ENCODE measurements around the gene SRSF8.

SRSF8 gene

GRCh38 chr11:95067841-95068219, 1.1 kb downstream of the SRSF8 start:
- in situ Hi-C loops (cut with MboI; ENCODE audit: low sequenced_read_pairs): no loop called here

DNA sequence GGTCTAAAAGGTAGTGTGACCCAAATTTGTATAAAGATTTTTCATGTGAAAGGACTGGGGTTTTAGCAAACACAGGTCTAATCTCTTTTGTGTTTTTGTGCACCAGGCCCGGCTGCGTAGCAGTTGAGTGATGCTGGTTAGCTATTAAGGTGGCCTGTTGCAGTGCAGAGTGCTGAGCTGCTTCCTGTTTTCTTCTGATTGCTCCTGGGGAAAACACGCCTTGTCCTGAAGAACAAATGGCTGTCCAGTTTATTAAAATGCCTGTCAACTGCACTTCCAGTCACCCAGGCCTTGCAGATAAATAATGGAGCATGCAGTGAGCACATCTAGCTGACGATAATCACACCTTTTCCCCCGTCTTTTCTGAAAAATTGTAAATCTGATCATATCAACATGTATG, 1.8 kb downstream of the SRSF8 start:
- in situ Hi-C loops (cut with MboI; ENCODE audit: low sequenced_read_pairs): no loop called here

GRCh38 chr11:95070471-95070870, 3.8 kb downstream of the SRSF8 start:
- in situ Hi-C loops (cut with MboI; ENCODE audit: low sequenced_read_pairs): no loop called here

GRCh38 chr11:95072948-95073347, 6.2 kb downstream of the SRSF8 start:
- in situ Hi-C loops (cut with MboI; ENCODE audit: low sequenced_read_pairs): no loop called here

- in situ Hi-C loops (cut with MboI; ENCODE audit: low sequenced_read_pairs): no loop called here
Observed at GRCh38 chr11:95074792-95075563, 8.3 kb downstream of the SRSF8 start.

- in situ Hi-C loops (cut with MboI; ENCODE audit: low sequenced_read_pairs): no loop called here
Observed at GRCh38 chr11:95076416-95076815, 9.7 kb downstream of the SRSF8 start.

DNA sequence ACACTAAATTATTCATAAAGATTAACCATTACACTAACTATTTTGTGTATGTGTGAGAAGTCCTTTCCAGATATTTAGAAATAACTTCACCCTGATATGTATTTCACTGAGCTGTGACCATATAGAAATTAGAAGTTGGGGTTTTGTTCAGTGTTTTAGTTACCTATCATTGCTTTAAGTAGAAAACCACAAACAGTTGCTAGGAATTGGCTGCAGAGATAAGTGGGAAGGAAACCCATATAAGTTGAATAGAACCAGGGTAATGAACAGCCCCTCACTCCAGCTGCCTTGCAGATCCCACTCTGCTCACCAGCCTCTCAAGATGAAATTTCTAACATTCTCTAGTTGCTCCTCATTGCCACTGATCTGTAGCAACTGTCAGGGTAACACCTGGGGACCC, 10.3 kb downstream of the SRSF8 start:
- in situ Hi-C loops (cut with MboI; ENCODE audit: low sequenced_read_pairs): no loop called here

GRCh38 chr11:95078526-95078925, 11.8 kb downstream of the SRSF8 start:
- in situ Hi-C loops (cut with MboI; ENCODE audit: low sequenced_read_pairs): no loop called here

DNA sequence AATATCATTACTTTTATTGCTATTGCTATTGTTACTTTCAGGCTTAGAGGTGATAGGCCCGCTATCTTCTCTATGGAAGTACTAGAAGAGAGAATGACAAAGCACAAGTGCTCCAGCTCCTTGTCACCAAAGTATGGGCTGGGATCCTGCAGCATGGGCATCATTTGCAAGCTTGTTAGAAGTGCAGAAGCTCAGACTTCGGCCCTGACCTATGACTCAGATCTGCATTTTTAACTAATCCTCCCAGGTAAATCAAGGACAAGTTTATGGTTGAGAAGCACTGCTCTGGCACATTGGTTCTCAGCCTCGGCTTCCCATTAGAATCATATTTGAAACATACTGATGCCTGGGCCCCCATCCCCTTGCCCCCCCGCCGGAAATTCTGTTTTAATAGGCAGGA, 14.3 kb downstream of the SRSF8 start:
- in situ Hi-C loops (cut with MboI; ENCODE audit: low sequenced_read_pairs): no loop called here

DNA sequence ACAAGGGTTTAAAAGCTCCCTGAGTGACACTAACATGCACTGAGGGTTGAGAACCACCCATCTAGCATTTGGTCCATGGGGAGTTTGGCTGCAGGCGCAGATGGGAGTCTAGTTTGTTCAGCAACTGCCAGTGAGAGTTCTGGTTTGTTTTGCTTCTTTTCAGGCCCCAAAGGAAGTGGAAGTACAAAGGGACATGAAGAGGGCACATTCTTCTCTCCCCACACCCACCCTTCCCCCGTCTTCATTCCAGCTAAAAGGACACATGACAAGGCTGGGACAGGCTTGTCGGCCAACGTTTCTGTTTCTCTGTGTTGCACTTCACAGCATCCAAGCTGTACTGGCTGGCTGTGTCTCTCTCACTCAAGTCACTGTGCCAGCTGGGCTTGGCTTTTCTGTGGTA, 14.7 kb downstream of the SRSF8 start:
- in situ Hi-C loops (cut with MboI; ENCODE audit: low sequenced_read_pairs): no loop called here

- in situ Hi-C loops (cut with MboI; ENCODE audit: low sequenced_read_pairs): no loop called here
Observed at GRCh38 chr11:95082576-95083001, 15.9 kb downstream of the SRSF8 start.

- in situ Hi-C loops (cut with MboI; ENCODE audit: low sequenced_read_pairs): no loop called here
Observed at GRCh38 chr11:95084509-95084908, 17.8 kb downstream of the SRSF8 start.

- in situ Hi-C loops (cut with MboI; ENCODE audit: low sequenced_read_pairs): no loop called here
Observed at GRCh38 chr11:95085117-95085816, 18.5 kb downstream of the SRSF8 start.

- in situ Hi-C loops (cut with MboI; ENCODE audit: low sequenced_read_pairs): no loop called here
Observed at GRCh38 chr11:95086151-95086550, 19.4 kb downstream of the SRSF8 start.

- in situ Hi-C loops (cut with MboI; ENCODE audit: low sequenced_read_pairs): no loop called here
Observed at GRCh38 chr11:95086836-95087570, 20.3 kb downstream of the SRSF8 start.

GRCh38 chr11:95088946-95089619, 22.4 kb downstream of the SRSF8 start:
- in situ Hi-C loops (cut with MboI; ENCODE audit: low sequenced_read_pairs): no loop called here

- in situ Hi-C loops (cut with MboI; ENCODE audit: low sequenced_read_pairs): no loop called here
Observed at GRCh38 chr11:95089620-95090542, 23.2 kb downstream of the SRSF8 start, which contains the start of gene ENDOD1. TSS of gene ENDOD1 (plus strand) at chr11:95089846. CDS start at chr11:95089928, 82 bp downstream.

GRCh38 chr11:95091663-95092180, 25.0 kb downstream of the SRSF8 start:
- in situ Hi-C loops (cut with MboI; ENCODE audit: low sequenced_read_pairs): no loop called here

- in situ Hi-C loops (cut with MboI; ENCODE audit: low sequenced_read_pairs): no loop called here
Observed at GRCh38 chr11:95092549-95093324, 26.0 kb downstream of the SRSF8 start.

Data from hTERT RPE-1 (cell line).